Calu3 (cell line): ENCODE results near the gene ZNF521. TPM values are rescaled to one million over a fixed set of nuclear protein-coding genes. Genes with fewer than 3 reads are reported as not detected.

Source experiments
- BruUV-seq: library from RNA; stranded (reverse); fragments of 400-500 nt; replicated peaks from 2 replicates; lab custom pipeline; 2021; lab: Mats Ljungman, UMichigan
- CTCF ChIA-PET: fragments of 300-600 bp; sonication (Branson Sonifier 250); formaldehyde crosslinking; loops from one replicate; lab custom pipeline; 2022; ENCODE audit warnings: antibody characterized with exemption; lab: Charles Lee
- DNase-seq: peaks from one replicate; pipeline ENCODE4 v3.0.0; 2022
- H3K27ac Mint-ChIP-seq: one replicate; pipeline ENCODE4 v1.8.0; 2022; ENCODE audit warnings: mixed read lengths; ENCODE audit not compliant: unreplicated experiment
- H3K27me3 Mint-ChIP-seq: one replicate; pipeline ENCODE4 v1.8.0; 2022; ENCODE audit warnings: mixed read lengths; ENCODE audit not compliant: unreplicated experiment
- H3K36me3 Mint-ChIP-seq: one replicate; pipeline ENCODE4 v1.8.0; 2022; ENCODE audit warnings: mild to moderate bottlenecking, moderate library complexity, mixed read lengths; ENCODE audit not compliant: insufficient read depth, unreplicated experiment
- H3K4me1 Mint-ChIP-seq: one replicate; pipeline ENCODE4 v1.8.0; 2022; ENCODE audit warnings: mild to moderate bottlenecking, low read depth, mixed read lengths; ENCODE audit not compliant: unreplicated experiment
- H3K4me3 Mint-ChIP-seq: one replicate; pipeline ENCODE4 v1.8.0; 2022; ENCODE audit warnings: mild to moderate bottlenecking, low read depth, moderate library complexity, mixed read lengths; ENCODE audit not compliant: unreplicated experiment
- H3K9me3 Mint-ChIP-seq: one replicate; pipeline ENCODE4 v1.8.0; 2022; ENCODE audit warnings: low read depth, mixed read lengths; ENCODE audit not compliant: unreplicated experiment
- CTCF ChIP-seq: fragments of 200-600 bp; IDR thresholded peaks from one replicate; pipeline ENCODE4 v1.8.0; 2022; ENCODE audit warnings: antibody characterized with exemption; ENCODE audit not compliant: unreplicated experiment
- intact Hi-C: fragments of 100-400 bp; cut with micrococcal nuclease; formaldehyde crosslinking; loops from one replicate; pipeline ENCODE4 v1.10.0; 2022; ENCODE audit not compliant: unreplicated experiment
- total RNA-seq: library from RNA; stranded (reverse); gene quantifications from 2 replicates; pipeline ENCODE4 v1.2.3, GENCODE V29; 2022

ZNF521 gene
- total RNA-seq, 1 experiment from 2014 or later = not detected

- DNase-seq = no peak
- BruUV-seq = no TSS peak
- CTCF ChIA-PET = no interaction called here
- intact Hi-C loops = no loop called here
- H3K4me3 Mint-ChIP-seq = no peak overlapping the region
- H3K27me3 Mint-ChIP-seq = peaks cover 66% of the 10 kb centered on the region
- no peaks in the 10 kb centered on the region for H3K36me3 Mint-ChIP-seq
- no peak overlapping the region for H3K27ac Mint-ChIP-seq
- no peaks in the 10 kb centered on the region for H3K9me3 Mint-ChIP-seq
- no peak for TF ChIP-seq CTCF
- H3K4me1 Mint-ChIP-seq = no peaks in the 10 kb centered on the region
These were observed 122.0 kb downstream of the ZNF521 start for GRCh38 chr18:25229920-25230319.

DNA sequence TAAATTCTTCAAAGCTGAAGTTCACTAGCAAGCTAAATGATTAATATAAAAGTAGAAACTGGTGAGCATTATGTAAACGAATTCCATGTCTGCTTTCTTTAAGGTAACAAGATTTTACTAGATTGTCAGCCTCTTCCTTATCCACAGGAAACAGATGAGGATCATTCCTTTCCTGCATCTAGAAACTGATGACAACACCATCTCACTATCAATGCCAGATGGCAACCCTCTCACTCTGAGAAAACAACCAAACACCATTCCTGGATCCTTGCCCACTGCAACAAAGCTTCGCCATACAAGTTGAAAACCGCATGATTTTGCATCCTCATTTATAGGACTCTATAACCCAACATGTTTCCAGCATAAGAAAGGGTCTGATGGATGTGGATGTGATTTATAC, 122.9 kb downstream of the ZNF521 start:
- H3K9me3 Mint-ChIP-seq = no peaks in the 10 kb centered on the region
- no peak overlapping the region for H3K4me3 Mint-ChIP-seq
- CTCF ChIA-PET = no interaction called here
- H3K36me3 Mint-ChIP-seq = no peaks in the 10 kb centered on the region
- intact Hi-C loops = no loop called here
- no TSS peak for BruUV-seq
- DNase-seq = no peak
- H3K27me3 Mint-ChIP-seq = peaks cover 72% of the 10 kb centered on the region
- H3K4me1 Mint-ChIP-seq = no peaks in the 10 kb centered on the region
- no peak overlapping the region for H3K27ac Mint-ChIP-seq
- no peak for TF ChIP-seq CTCF

- Mint-ChIP-seq H3K36me3 (no peaks in the 10 kb centered on the region), H3K9me3 (no peaks in the 10 kb centered on the region), H3K4me1 (no peaks in the 10 kb centered on the region), H3K4me3 (no peak overlapping the region), H3K27me3 (peaks cover 72% of the 10 kb centered on the region), H3K27ac (no peak overlapping the region)
- intact Hi-C loops = no loop called here
- no peak for DNase-seq
- CTCF ChIA-PET = no interaction called here
- no peak for TF ChIP-seq CTCF
- BruUV-seq = no TSS peak
These were observed 123.6 kb downstream of the ZNF521 start for GRCh38 chr18:25228410-25228809.

DNA sequence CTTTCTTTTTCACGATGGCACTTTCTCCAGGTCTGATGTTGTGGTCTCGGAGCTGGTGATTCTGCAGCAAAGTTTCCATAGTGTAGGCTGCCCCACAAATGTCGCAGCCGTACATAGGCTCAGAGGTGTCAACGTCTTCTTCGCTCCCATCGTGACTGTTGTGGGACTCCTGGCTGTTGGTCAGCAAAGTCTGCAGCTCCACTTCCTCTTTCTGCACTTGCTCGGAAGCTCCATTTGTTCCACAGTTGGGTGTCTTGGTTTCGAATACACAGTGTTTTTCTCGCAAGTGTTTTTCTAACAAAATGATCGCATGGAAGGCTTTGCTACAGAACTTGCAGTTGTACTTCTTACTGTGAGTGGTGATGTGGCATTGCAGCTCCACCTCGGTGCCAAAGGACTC, 126.8 kb downstream of the ZNF521 start:
- no peaks in the 10 kb centered on the region for H3K4me1 Mint-ChIP-seq
- no peak for DNase-seq
- no peaks in the 10 kb centered on the region for H3K9me3 Mint-ChIP-seq
- no peak overlapping the region for H3K4me3 Mint-ChIP-seq
- TF ChIP-seq CTCF = no peak
- H3K36me3 Mint-ChIP-seq = no peaks in the 10 kb centered on the region
- CTCF ChIA-PET = no interaction called here
- intact Hi-C loops = no loop called here
- no TSS peak for BruUV-seq
- peaks cover 60% of the 10 kb centered on the region for H3K27me3 Mint-ChIP-seq
- no peak overlapping the region for H3K27ac Mint-ChIP-seq
